KMS-11 (cell line): ENCODE measurements around the gene AK5.

Experiments
- H2AFZ ChIP-seq: fragments of 200-600 bp; sonication (generic); 2 replicates; pipeline ENCODE4 v1.6.1; 2016; ENCODE audit warnings: antibody characterized with exemption, mixed run types, low read depth
- H3K27ac ChIP-seq: fragments of 200-600 bp; sonication (generic); 2 replicates; pipeline ENCODE4 v1.6.1; 2016; ENCODE audit warnings: mild to moderate bottlenecking, mixed run types
- H3K27me3 ChIP-seq: fragments of 200-600 bp; sonication (generic); 2 replicates; pipeline ENCODE4 v1.6.1; 2017; ENCODE audit warnings: mild to moderate bottlenecking, low read depth, mixed run types, moderate library complexity; ENCODE audit not compliant: insufficient read depth
- H3K36me3 ChIP-seq: fragments of 200-600 bp; sonication (generic); 2 replicates; pipeline ENCODE4 v1.6.1; 2017; ENCODE audit warnings: mild to moderate bottlenecking, mixed run types; ENCODE audit not compliant: insufficient read depth
- H3K4me1 ChIP-seq: fragments of 200-600 bp; sonication (generic); 2 replicates; pipeline ENCODE4 v1.6.1; 2016; ENCODE audit warnings: mild to moderate bottlenecking, low read depth, mixed run types; ENCODE audit not compliant: poor library complexity, severe bottlenecking
- H3K4me2 ChIP-seq: fragments of 200-600 bp; sonication (generic); 2 replicates; pipeline ENCODE4 v1.7.0; 2016; ENCODE audit warnings: mild to moderate bottlenecking, mixed run types
- H3K4me3 ChIP-seq: fragments of 200-600 bp; sonication (generic); IDR thresholded peaks from 2 replicates; pipeline ENCODE4 v1.6.1; 2017; ENCODE audit warnings: low read depth, low read length, mixed read lengths; ENCODE audit not compliant: insufficient read depth
- H3K79me2 ChIP-seq: fragments of 200-600 bp; sonication (generic); 2 replicates; pipeline ENCODE4 v1.6.1; 2016; ENCODE audit warnings: low read depth, mixed run types; ENCODE audit not compliant: insufficient read depth
- H3K9ac ChIP-seq: fragments of 200-600 bp; sonication (generic); 2 replicates; pipeline ENCODE4 v1.6.1; 2016; ENCODE audit warnings: mild to moderate bottlenecking, mixed run types
- H4K20me1 ChIP-seq: fragments of 200-600 bp; sonication (generic); 2 replicates; pipeline ENCODE4 v1.6.1; 2016; ENCODE audit warnings: mild to moderate bottlenecking, mixed run types; ENCODE audit not compliant: insufficient read depth
- CTCF ChIP-seq: fragments of 200-600 bp; sonication (generic); conservative IDR thresholded peaks from 2 replicates; pipeline ENCODE4 v1.6.1; 2017; ENCODE audit warnings: low read depth, mild to moderate bottlenecking, antibody characterized with exemption, low read length, moderate library complexity, mixed read lengths

Gene AK5

GRCh38 chr1:77463216-77463615 lies 181.4 kb downstream of the AK5 start:
- Histone ChIP-seq H3K4me1 (no peaks in the 10 kb centered on the region), H2AFZ (no peak overlapping the region), H3K4me3 (no peak overlapping the region), H3K36me3 (no peaks in the 10 kb centered on the region), H3K27me3 (no peaks in the 10 kb centered on the region), H3K79me2 (no peaks in the 10 kb centered on the region), H4K20me1 (no peaks in the 10 kb centered on the region), H3K27ac (no peak overlapping the region), H3K9ac (no peak overlapping the region), H3K4me2 (no peak overlapping the region)
- TF ChIP-seq CTCF, result no peak

GRCh38 chr1:77465139-77465538 lies 183.3 kb downstream of the AK5 start:
- no peak overlapping the region for H3K4me2 ChIP-seq
- H3K4me3 ChIP-seq, result no peak overlapping the region
- no peaks in the 10 kb centered on the region for H3K27me3 ChIP-seq
- H4K20me1 ChIP-seq, result no peaks in the 10 kb centered on the region
- H2AFZ ChIP-seq, result no peak overlapping the region
- H3K27ac ChIP-seq, result no peak overlapping the region
- no peaks in the 10 kb centered on the region for H3K4me1 ChIP-seq
- H3K79me2 ChIP-seq, result no peaks in the 10 kb centered on the region
- TF ChIP-seq CTCF, result no peak
- H3K36me3 ChIP-seq, result no peaks in the 10 kb centered on the region
- H3K9ac ChIP-seq, result no peak overlapping the region

GRCh38 chr1:77465922-77466321 lies 184.1 kb downstream of the AK5 start:
- Histone ChIP-seq H3K27me3 (no peaks in the 10 kb centered on the region), H4K20me1 (no peaks in the 10 kb centered on the region)

GRCh38 chr1:77467021-77467595 lies 185.3 kb downstream of the AK5 start:
- Histone ChIP-seq H3K36me3 (no peaks in the 10 kb centered on the region), H3K4me3 (no peak overlapping the region), H2AFZ (no peak overlapping the region), H3K9ac (no peak overlapping the region), H3K79me2 (no peaks in the 10 kb centered on the region), H3K4me1 (no peaks in the 10 kb centered on the region), H3K4me2 (no peak overlapping the region), H3K27me3 (no peaks in the 10 kb centered on the region), H3K27ac (no peak overlapping the region), H4K20me1 (no peaks in the 10 kb centered on the region)
- no peak for TF ChIP-seq CTCF

More at GRCh38 chr1:77465922-77466321, 184.1 kb downstream of the AK5 start:
- Histone ChIP-seq H3K4me2 (no peak overlapping the region), H2AFZ (no peak overlapping the region), H3K4me3 (no peak overlapping the region), H3K79me2 (no peaks in the 10 kb centered on the region), H3K9ac (no peak overlapping the region), H3K27ac (no peak overlapping the region), H3K4me1 (no peaks in the 10 kb centered on the region), H3K36me3 (no peaks in the 10 kb centered on the region)
- no peak for TF ChIP-seq CTCF
